HepG2 (cell line): ENCODE data around the gene NT5C. TPM values are rescaled to one million over a fixed set of nuclear protein-coding genes. Genes with fewer than 3 reads are reported as not detected.
A peak's percentile ranks its signal among the peaks of the same experiment; 100 is the strongest.

Experiments
- AGO2 ChIP-seq: fragments of 200-400 bp; formaldehyde crosslinking; optimal IDR thresholded peaks from 2 replicates; pipeline ENCODE3; 2017; ENCODE audit warnings: mild to moderate bottlenecking, low read depth, low read length, moderate library complexity
- ARNTL ChIP-seq: sonication (generic); formaldehyde crosslinking; IDR thresholded peaks from 2 replicates; pipeline ENCODE4 v1.4.0; 2020; ENCODE audit warnings: mild to moderate bottlenecking, missing genetic modification reagents
- CEBPZ ChIP-seq: IDR thresholded peaks from 2 replicates; pipeline ENCODE4 v1.6.1; 2012; ENCODE audit warnings: low read length, improper control_type of control experiment
- DNMT3B ChIP-seq: conservative IDR thresholded peaks from 2 replicates; pipeline ENCODE4 v1.6.1; 2016; ENCODE audit warnings: missing biosample characterization, control low read depth
- FOSL1 ChIP-seq: sonication (generic); formaldehyde crosslinking; IDR thresholded peaks from 2 replicates; pipeline ENCODE4 v1.9.0; 2021; ENCODE audit warnings: missing genetic modification reagents, borderline replicate concordance
- GLMP ChIP-seq: sonication (generic); formaldehyde crosslinking; IDR thresholded peaks from 2 replicates; pipeline ENCODE4 v1.9.0; 2021; ENCODE audit warnings: missing genetic modification reagents, mild to moderate bottlenecking, borderline replicate concordance
- HNRNPH1 ChIP-seq: fragments of 200-400 bp; formaldehyde crosslinking; optimal IDR thresholded peaks from 2 replicates; pipeline ENCODE3; 2017; ENCODE audit warnings: mild to moderate bottlenecking, low read depth, low read length
- HNRNPL ChIP-seq: fragments of 200-400 bp; formaldehyde crosslinking; IDR thresholded peaks from 2 replicates; pipeline ENCODE4 v1.6.1; 2017; ENCODE audit warnings: mild to moderate bottlenecking, low read depth, low read length
- HNRNPLL ChIP-seq: fragments of 200-400 bp; formaldehyde crosslinking; IDR thresholded peaks from 2 replicates; pipeline ENCODE4 v1.6.1; 2017; ENCODE audit warnings: mild to moderate bottlenecking, low read depth, low read length; ENCODE audit not compliant: poor library complexity, severe bottlenecking
- IKZF1 ChIP-seq: fragments of 450-650 bp; IDR thresholded peaks from 2 replicates; pipeline ENCODE4 v1.7.1; 2016
- MBD4 ChIP-seq: IDR thresholded peaks from 2 replicates; pipeline ENCODE4 v1.6.1; 2012; ENCODE audit warnings: low read length, inconsistent platforms, borderline replicate concordance
- MEIS2 ChIP-seq: sonication (generic); formaldehyde crosslinking; IDR thresholded peaks from 2 replicates; pipeline ENCODE4 v1.9.0; 2021; ENCODE audit warnings: mild to moderate bottlenecking, missing genetic modification reagents
- MXD1 ChIP-seq: sonication (generic); formaldehyde crosslinking; IDR thresholded peaks from 2 replicates; pipeline ENCODE4 v1.4.0; 2020; ENCODE audit warnings: mild to moderate bottlenecking, missing genetic modification reagents
- RBFOX2 ChIP-seq: fragments of 200-400 bp; formaldehyde crosslinking; IDR thresholded peaks from 2 replicates; pipeline ENCODE4 v1.6.1; 2017; ENCODE audit warnings: low read depth, mild to moderate bottlenecking, low read length
- SALL1 ChIP-seq: sonication (generic); formaldehyde crosslinking; IDR thresholded peaks from 2 replicates; pipeline ENCODE4 v1.8.0; 2022; ENCODE audit warnings: mild to moderate bottlenecking, missing genetic modification reagents
- SALL2 ChIP-seq: sonication (generic); formaldehyde crosslinking; IDR thresholded peaks from 2 replicates; pipeline ENCODE4 v1.8.1; 2023; ENCODE audit warnings: mild to moderate bottlenecking, missing genetic modification reagents, inconsistent platforms
- SIN3A ChIP-seq: IDR thresholded peaks from 2 replicates; pipeline ENCODE4 v1.6.1; 2011; ENCODE audit warnings: low read depth, mild to moderate bottlenecking, control low read depth, low read length, borderline replicate concordance
- SIN3B ChIP-seq: fragments of 150-350 bp; IDR thresholded peaks from 2 replicates; pipeline ENCODE4 v1.6.1; 2014; ENCODE audit warnings: low read length
- TEAD3 ChIP-seq: optimal IDR thresholded peaks from 2 replicates; pipeline ENCODE3; 2016; ENCODE audit warnings: borderline replicate concordance
- ZBTB26 ChIP-seq: IDR thresholded peaks from 2 replicates; pipeline ENCODE4 v1.6.1; 2016; ENCODE audit warnings: missing compliant biosample characterization, missing genetic modification reagents, borderline replicate concordance
- ZEB1 ChIP-seq: IDR thresholded peaks from 2 replicates; pipeline ENCODE4 v1.6.1; 2012; ENCODE audit warnings: mild to moderate bottlenecking, low read depth, inconsistent platforms; ENCODE audit not compliant: insufficient replicate concordance
- ZNF10 ChIP-seq: sonication (generic); formaldehyde crosslinking; IDR thresholded peaks from 2 replicates; pipeline ENCODE4 v1.4.0; 2020; ENCODE audit warnings: mild to moderate bottlenecking, low read depth, missing genetic modification reagents, borderline replicate concordance
- ZNF451 ChIP-seq: sonication (generic); formaldehyde crosslinking; IDR thresholded peaks from 2 replicates; pipeline ENCODE4 v1.5.0; 2020; ENCODE audit warnings: mild to moderate bottlenecking, missing genetic modification reagents
- ZNF546 ChIP-seq: sonication (generic); formaldehyde crosslinking; conservative IDR thresholded peaks from 2 replicates; pipeline ENCODE4 v1.8.1; 2023; ENCODE audit warnings: mild to moderate bottlenecking, missing genetic modification reagents
- ZNF629 ChIP-seq: sonication (generic); formaldehyde crosslinking; conservative IDR thresholded peaks from 2 replicates; pipeline ENCODE4 v1.5.0; 2020; ENCODE audit warnings: missing genetic modification reagents
- polyA plus RNA-seq, 8 experiments: library from polyadenylated mRNA; depleted of rRNA in 3 of 8; stranded (reverse) in 7 of 8; unstranded in 1 of 8; fragments of >200 nt; fragmentation: Illumina TruSeq in 4 of 8; extraction: Trizol in 4 of 8; gene quantifications; 2 replicates each; pipeline versions ENCODE4 v1.2.1 to v1.2.3, GENCODE V29; 2011 to 2016; ENCODE audit warnings: low read depth in 4 of 8, missing spikeins in 1 of 8, mixed read lengths in 1 of 8; ENCODE audit not compliant: insufficient read depth in 1 of 8
- total RNA-seq, 5 experiments: library from RNA; depleted of rRNA; stranded (reverse); fragments of >200 nt; fragmentation: Illumina TruSeq; extraction: Trizol; gene quantifications; 2 replicates each; pipeline ENCODE4 v1.2.3, GENCODE V29; 2016; ENCODE audit warnings: low read depth in 1 of 5

NT5C gene
- total and polyA plus RNA-seq, 2 of the 13 experiments (the other 11 are each of a cell fraction or from before 2014, with no cell fraction given): 42.8 to 48.6 TPM

GRCh38 chr17:75093548-75094158 lies 37.9 kb downstream of the NT5C start (continued):
- TF ChIP-seq TEAD3 (CRISPR knock-in tag) (peak; percentile 29), SALL1 (0 out of 2 replicates have a peak, but pooled peaks have one; percentile 5), MBD4 (no peak), HNRNPH1 (no peak), DNMT3B (CRISPR knock-in tag) (no peak), SIN3B (no peak), ZNF629 (CRISPR knock-in tag) (no peak), ARNTL (no peak), ZEB1 (no peak), AGO2 (peak; percentile 41), FOSL1 (CRISPR knock-in tag) (no peak), ZNF451 (CRISPR knock-in tag) (0 out of 2 replicates have a peak, but pooled peaks have one; percentile 43), CEBPZ (no peak), HNRNPL (0 out of 2 replicates have a peak, but pooled peaks have one; percentile 53), MEIS2 (no peak), RBFOX2 (0 out of 2 replicates have a peak, but pooled peaks have one; percentile 22), ZNF546 (CRISPR knock-in tag) (0 out of 2 replicates have a peak, but pooled peaks have one; percentile 52), ZBTB26 (CRISPR knock-in tag) (no peak), SIN3A (0 out of 2 replicates have a peak, but pooled peaks have one; percentile 12), HNRNPLL (peak; percentile 77), IKZF1 (no peak), MXD1 (CRISPR knock-in tag) (no peak), ZNF10 (CRISPR knock-in tag) (no peak), SALL2 (CRISPR knock-in tag) (no peak), GLMP (CRISPR knock-in tag) (no peak)
